Parathyroid adenoma (tissue), 2 donors: ENCODE data around the gene GRK3.

Experiments used
- H2AFZ ChIP-seq: fragments of 300-600 bp; sonication (generic); one replicate; pipeline ENCODE4 v1.7.0; 2017; ENCODE audit warnings: antibody characterized with exemption, mild to moderate bottlenecking
- H3K27ac ChIP-seq: fragments of 300-600 bp; sonication (generic); one replicate; pipeline ENCODE4 v1.7.0; 2017
- H3K27me3 ChIP-seq: fragments of 300-600 bp; sonication (generic); one replicate; pipeline ENCODE4 v1.7.0; 2017; ENCODE audit warnings: low read length; ENCODE audit not compliant: control insufficient read depth, insufficient read depth
- H3K36me3 ChIP-seq: fragments of 300-600 bp; sonication (generic); one replicate; pipeline ENCODE4 v1.7.0; 2017; ENCODE audit warnings: low read length; ENCODE audit not compliant: control insufficient read depth, insufficient read depth
- H3K4me1 ChIP-seq: fragments of 300-600 bp; sonication (generic); one replicate; pipeline ENCODE4 v1.7.0; 2017; ENCODE audit warnings: control low read depth
- H3K4me2 ChIP-seq: fragments of 300-600 bp; sonication (generic); one replicate; pipeline ENCODE4 v1.7.0; 2017; ENCODE audit warnings: low read length
- H3K4me3 ChIP-seq: fragments of 300-600 bp; sonication (generic); one replicate; pipeline ENCODE4 v1.7.0; 2017; ENCODE audit warnings: low read depth, low read length
- H3K79me2 ChIP-seq: fragments of 300-600 bp; sonication (generic); one replicate; pipeline ENCODE4 v1.7.0; 2017; ENCODE audit warnings: control low read depth
- H3K9ac ChIP-seq: fragments of 300-600 bp; sonication (generic); one replicate; pipeline ENCODE4 v1.7.0; 2017; ENCODE audit warnings: mild to moderate bottlenecking
- H3K9me3 ChIP-seq: fragments of 300-600 bp; sonication (generic); one replicate; pipeline ENCODE4 v1.7.0; 2017; ENCODE audit warnings: low read length; ENCODE audit not compliant: control insufficient read depth
- CTCF ChIP-seq: fragments of 300-600 bp; sonication (generic); IDR thresholded peaks from one replicate; pipeline ENCODE4 v1.7.0; 2017; ENCODE audit warnings: antibody characterized with exemption, mild to moderate bottlenecking
- donor health status: primary hyperparathyroidism.

Gene GRK3

DNA sequence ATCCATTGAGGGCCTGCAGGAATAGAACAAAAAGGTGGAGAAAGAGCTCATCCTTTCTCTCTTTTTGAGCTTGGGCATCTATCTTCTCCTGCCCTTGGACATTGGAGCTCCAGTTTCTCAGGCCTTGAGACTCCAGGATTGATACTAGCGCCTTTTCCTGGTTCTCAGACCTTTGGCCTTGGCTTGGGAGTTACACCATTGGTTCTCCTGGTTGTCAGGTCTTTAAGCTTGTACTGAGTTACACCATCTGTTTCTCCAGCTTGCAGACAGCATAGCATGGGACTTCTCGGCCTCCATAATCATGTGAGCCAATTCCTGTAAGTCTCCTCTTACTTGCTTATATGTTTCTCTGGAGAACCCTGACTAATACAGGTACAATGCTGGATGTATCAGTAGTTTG is 72.6 kb downstream of the GRK3 start:
- no peak overlapping the region for H3K4me2 ChIP-seq
- no peak overlapping the region for H2AFZ ChIP-seq
- no peak overlapping the region for H3K27ac ChIP-seq
- TF ChIP-seq CTCF, result no peak
- no peaks in the 10 kb centered on the region for H3K9me3 ChIP-seq
- H3K9ac ChIP-seq, result no peak overlapping the region
- H3K4me3 ChIP-seq, result no peak overlapping the region
- H3K36me3 ChIP-seq, result no peaks in the 10 kb centered on the region
- no peaks in the 10 kb centered on the region for H3K27me3 ChIP-seq
- H3K4me1 ChIP-seq, result no peaks in the 10 kb centered on the region
- no peaks in the 10 kb centered on the region for H3K79me2 ChIP-seq

- H3K4me3 ChIP-seq, result no peak overlapping the region
- no peak overlapping the region for H3K4me2 ChIP-seq
- H2AFZ ChIP-seq, result no peak overlapping the region
- H3K36me3 ChIP-seq, result no peaks in the 10 kb centered on the region
- no peaks in the 10 kb centered on the region for H3K27me3 ChIP-seq
- H3K4me1 ChIP-seq, result no peaks in the 10 kb centered on the region
- H3K27ac ChIP-seq, result no peak overlapping the region
- no peak for TF ChIP-seq CTCF
- no peaks in the 10 kb centered on the region for H3K79me2 ChIP-seq
- no peak overlapping the region for H3K9ac ChIP-seq
- no peaks in the 10 kb centered on the region for H3K9me3 ChIP-seq
These were observed 73.2 kb downstream of the GRK3 start for GRCh38 chr22:25637672-25638071.

GRCh38 chr22:25638638-25639037 is 74.2 kb downstream of the GRK3 start:
- H3K4me2 ChIP-seq, result no peak overlapping the region
- no peaks in the 10 kb centered on the region for H3K4me1 ChIP-seq
- H3K27me3 ChIP-seq, result no peaks in the 10 kb centered on the region
- H3K9ac ChIP-seq, result no peak overlapping the region
- H2AFZ ChIP-seq, result no peak overlapping the region
- H3K9me3 ChIP-seq, result no peaks in the 10 kb centered on the region
- no peaks in the 10 kb centered on the region for H3K36me3 ChIP-seq
- no peak for TF ChIP-seq CTCF
- no peaks in the 10 kb centered on the region for H3K79me2 ChIP-seq
- no peak overlapping the region for H3K4me3 ChIP-seq
- H3K27ac ChIP-seq, result no peak overlapping the region

- H2AFZ ChIP-seq, result no peak overlapping the region
- H3K27me3 ChIP-seq, result no peaks in the 10 kb centered on the region
- no peak overlapping the region for H3K27ac ChIP-seq
- H3K79me2 ChIP-seq, result no peaks in the 10 kb centered on the region
- no peaks in the 10 kb centered on the region for H3K36me3 ChIP-seq
- H3K9ac ChIP-seq, result no peak overlapping the region
- H3K4me1 ChIP-seq, result no peaks in the 10 kb centered on the region
- no peak overlapping the region for H3K4me3 ChIP-seq
- H3K4me2 ChIP-seq, result no peak overlapping the region
- no peak for TF ChIP-seq CTCF
- H3K9me3 ChIP-seq, result no peaks in the 10 kb centered on the region
These were observed 77.2 kb downstream of the GRK3 start for GRCh38 chr22:25641650-25642049.

GRCh38 chr22:25643232-25644000 is 78.9 kb downstream of the GRK3 start:
- no peak for TF ChIP-seq CTCF
- no peak overlapping the region for H3K4me3 ChIP-seq

More at GRCh38 chr22:25643232-25644000, 78.9 kb downstream of the GRK3 start:
- Histone ChIP-seq H3K9ac (no peak overlapping the region), H3K79me2 (no peaks in the 10 kb centered on the region), H3K4me1 (no peaks in the 10 kb centered on the region), H3K4me2 (no peak overlapping the region), H2AFZ (no peak overlapping the region), H3K27ac (no peak overlapping the region), H3K27me3 (no peaks in the 10 kb centered on the region), H3K36me3 (no peaks in the 10 kb centered on the region), H3K9me3 (no peaks in the 10 kb centered on the region)
